OCI-LY7 (cell line): Measurements from ENCODE around the gene DCAF5. TPM values are rescaled to one million over a fixed set of nuclear protein-coding genes. Genes with fewer than 3 reads are reported as not detected.

Experiments
- BruUV-seq: library from RNA; stranded (reverse); fragments of 400-500 nt; replicated peaks from 2 replicates; lab custom pipeline; 2021; lab: Mats Ljungman, UMichigan
- CTCF ChIA-PET: fragments of 300-600 bp; sonication (Branson Sonifier 250); formaldehyde crosslinking; loops from one replicate; lab custom pipeline; 2022; ENCODE audit warnings: antibody characterized with exemption; ENCODE audit not compliant: unreplicated experiment; lab: Charles Lee
- POLR2A ChIA-PET: fragments of 300-600 bp; sonication (Branson Sonifier 250); formaldehyde crosslinking; loops from one replicate; lab custom pipeline; 2022; ENCODE audit warnings: antibody characterized with exemption; lab: Charles Lee
- DNase-seq: peaks from one replicate; pipeline ENCODE4 v3.0.0-alpha.2; 2015; ENCODE audit warnings: low spot score
- H2AFZ ChIP-seq: fragments of 200-600 bp; sonication (generic), shearing (Covaris generic); 2 replicates; pipeline ENCODE4 v1.6.1; 2014; ENCODE audit warnings: mild to moderate bottlenecking, antibody characterized with exemption, low read length, moderate library complexity
- H3K27ac ChIP-seq: fragments of 200-600 bp; sonication (generic); 2 replicates; pipeline ENCODE4 v1.5.1; 2014; ENCODE audit warnings: mixed run types, low read depth, mild to moderate bottlenecking, moderate library complexity, low read length, inconsistent platforms; ENCODE audit not compliant: poor library complexity, severe bottlenecking
- H3K36me3 ChIP-seq: fragments of 200-600 bp; sonication (generic); 2 replicates; pipeline ENCODE4 v1.6.1; 2014; ENCODE audit warnings: mild to moderate bottlenecking, antibody characterized with exemption, low read length, moderate library complexity, mixed read lengths; ENCODE audit not compliant: insufficient read depth
- H3K4me1 ChIP-seq: fragments of 200-600 bp; sonication (generic); 2 replicates; pipeline ENCODE4 v1.5.1; 2014; ENCODE audit warnings: mild to moderate bottlenecking, low read length; ENCODE audit not compliant: insufficient read depth, poor library complexity, severe bottlenecking
- H3K4me2 ChIP-seq: fragments of 200-600 bp; sonication (generic); 2 replicates; pipeline ENCODE4 v1.6.1; 2014; ENCODE audit warnings: mild to moderate bottlenecking, low read length
- H3K4me3 ChIP-seq: fragments of 200-600 bp; sonication (generic); 2 replicates; pipeline ENCODE4 v1.5.1; 2014; ENCODE audit warnings: mild to moderate bottlenecking, low read depth, low read length; ENCODE audit not compliant: poor library complexity, severe bottlenecking
- H3K79me2 ChIP-seq: fragments of 200-600 bp; sonication (generic); 2 replicates; pipeline ENCODE4 v1.6.1; 2016; ENCODE audit warnings: low read depth, mild to moderate bottlenecking, low read length, moderate library complexity, mixed read lengths; ENCODE audit not compliant: insufficient read depth
- H3K9me2 ChIP-seq: fragments of 200-600 bp; sonication (generic); 2 replicates; pipeline ENCODE4 v1.6.1; 2016; ENCODE audit warnings: mild to moderate bottlenecking, low read length, mixed read lengths; ENCODE audit not compliant: insufficient read depth
- H3K9me3 ChIP-seq: fragments of 200-600 bp; sonication (generic); 2 replicates; pipeline ENCODE4 v1.6.1; 2014; ENCODE audit warnings: mild to moderate bottlenecking, mixed run types, low read length, mixed read lengths
- H4K20me1 ChIP-seq: fragments of 200-600 bp; sonication (generic); 2 replicates; pipeline ENCODE4 v1.6.1; 2014; ENCODE audit warnings: mild to moderate bottlenecking, antibody characterized with exemption, low read length, moderate library complexity, mixed read lengths; ENCODE audit not compliant: insufficient read depth
- EZH2phosphoT487 ChIP-seq: fragments of 200-600 bp; sonication (generic); IDR thresholded peaks from 2 replicates; pipeline ENCODE4 v1.6.1; 2018; ENCODE audit warnings: low read depth, borderline replicate concordance, mild to moderate bottlenecking, mixed run types, antibody characterized with exemption, low read length, moderate library complexity, mixed read lengths
- intact Hi-C: fragments of 100-400 bp; cut with micrococcal nuclease; formaldehyde crosslinking; loops from one replicate; pipeline ENCODE4 v1.10.0; 2022; ENCODE audit not compliant: unreplicated experiment
- total RNA-seq, 2 experiments: library from RNA; depleted of rRNA in 1 of 2; stranded (reverse); fragments of >200 nt in 1 of 2; shearing (Covaris generic) in 1 of 2; gene quantifications; 2 replicates each; pipeline ENCODE4 v1.2.3, GENCODE V29; 2014 to 2022
- TF ChIP-seq, protein P1 (sequence below): fragments of 200-600 bp; sonication (generic); conservative IDR thresholded peaks from 2 replicates; pipeline ENCODE4 v1.5.1; 2014; ENCODE audit warnings: mild to moderate bottlenecking, antibody characterized with exemption, low read length, moderate library complexity, mixed read lengths

The DCAF5 gene
- total RNA-seq, 2 experiments from 2014 or later = 23.1 to 46.0 TPM

DNA sequence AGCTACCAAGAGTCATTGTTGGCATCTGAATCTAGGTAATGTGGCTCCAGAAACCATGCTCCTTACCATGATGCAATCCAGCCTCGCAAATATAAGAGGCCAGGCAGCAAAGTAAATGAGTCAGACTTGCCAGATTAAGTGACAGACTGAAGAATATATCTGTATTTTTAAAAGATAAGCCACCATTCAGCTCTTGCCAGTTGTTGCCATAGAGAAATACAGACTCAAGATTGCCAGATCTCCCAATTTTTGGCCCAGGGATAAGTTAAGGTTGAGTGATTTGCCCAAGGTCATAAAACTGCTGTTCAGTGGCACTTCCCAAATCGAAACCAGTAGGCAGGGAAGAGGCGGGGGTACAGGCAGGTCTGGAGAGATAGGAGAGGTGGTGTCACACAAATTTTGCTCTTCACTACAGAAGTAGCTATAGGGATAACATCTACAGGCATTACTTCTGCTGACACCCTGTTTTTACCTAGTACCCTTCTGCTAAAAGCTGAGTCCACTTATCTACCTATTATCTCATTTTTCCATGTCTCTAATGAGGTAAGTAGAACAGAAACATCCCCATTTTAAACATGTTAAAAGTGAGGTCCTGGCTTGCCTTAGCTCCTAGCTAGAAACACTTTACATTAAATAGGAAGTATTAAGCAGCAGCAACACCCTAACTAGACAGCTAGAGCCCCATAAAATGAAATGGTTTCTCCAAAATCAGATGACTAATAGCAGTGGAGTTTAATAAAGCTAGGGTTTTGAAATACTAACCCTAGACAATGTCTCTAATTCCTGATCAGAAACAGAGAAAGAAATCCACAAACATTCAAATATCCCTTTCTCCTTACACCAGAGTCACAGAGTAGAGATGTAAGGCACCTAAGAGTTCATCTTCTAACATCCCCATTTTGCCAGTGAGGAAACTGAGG, 19.5 kb downstream of the DCAF5 start:
- Histone ChIP-seq H3K27ac (no peak overlapping the region), H3K36me3 (peaks cover 13% of the 10 kb centered on the region), H3K9me3 (no peaks in the 10 kb centered on the region), H2AFZ (no peak overlapping the region), H3K4me2 (no peak overlapping the region), H3K79me2 (peaks cover 24% of the 10 kb centered on the region; the same call in 1 of the 2 replicates), H4K20me1 (peaks cover 7% of the 10 kb centered on the region; the same call in 1 of the 2 replicates), H3K4me3 (no peak overlapping the region), H3K4me1 (no peaks in the 10 kb centered on the region), H3K9me2 (no peaks in the 10 kb centered on the region)
- DNase-seq = no peak
- ChIA-PET POLR2A (interaction anchor here (0.5 to 1.4 kb wide), 6 partner anchors 10 to 478 kb away, joined by 3 to 4 read pairs (median 3); partner anchors contain the start of gene SUSD6), CTCF (interaction anchor here (0.6 kb wide), 1 partner anchor 21 kb away, joined by 5 read pairs; no protein-coding TSS in a partner anchor)
- no TSS peak for BruUV-seq
- TF ChIP-seq, protein P1, sequence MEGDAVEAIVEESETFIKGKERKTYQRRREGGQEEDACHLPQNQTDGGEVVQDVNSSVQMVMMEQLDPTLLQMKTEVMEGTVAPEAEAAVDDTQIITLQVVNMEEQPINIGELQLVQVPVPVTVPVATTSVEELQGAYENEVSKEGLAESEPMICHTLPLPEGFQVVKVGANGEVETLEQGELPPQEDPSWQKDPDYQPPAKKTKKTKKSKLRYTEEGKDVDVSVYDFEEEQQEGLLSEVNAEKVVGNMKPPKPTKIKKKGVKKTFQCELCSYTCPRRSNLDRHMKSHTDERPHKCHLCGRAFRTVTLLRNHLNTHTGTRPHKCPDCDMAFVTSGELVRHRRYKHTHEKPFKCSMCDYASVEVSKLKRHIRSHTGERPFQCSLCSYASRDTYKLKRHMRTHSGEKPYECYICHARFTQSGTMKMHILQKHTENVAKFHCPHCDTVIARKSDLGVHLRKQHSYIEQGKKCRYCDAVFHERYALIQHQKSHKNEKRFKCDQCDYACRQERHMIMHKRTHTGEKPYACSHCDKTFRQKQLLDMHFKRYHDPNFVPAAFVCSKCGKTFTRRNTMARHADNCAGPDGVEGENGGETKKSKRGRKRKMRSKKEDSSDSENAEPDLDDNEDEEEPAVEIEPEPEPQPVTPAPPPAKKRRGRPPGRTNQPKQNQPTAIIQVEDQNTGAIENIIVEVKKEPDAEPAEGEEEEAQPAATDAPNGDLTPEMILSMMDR = no peak
- no peak for TF ChIP-seq EZH2phosphoT487
- intact Hi-C loops = no loop called here

DNA sequence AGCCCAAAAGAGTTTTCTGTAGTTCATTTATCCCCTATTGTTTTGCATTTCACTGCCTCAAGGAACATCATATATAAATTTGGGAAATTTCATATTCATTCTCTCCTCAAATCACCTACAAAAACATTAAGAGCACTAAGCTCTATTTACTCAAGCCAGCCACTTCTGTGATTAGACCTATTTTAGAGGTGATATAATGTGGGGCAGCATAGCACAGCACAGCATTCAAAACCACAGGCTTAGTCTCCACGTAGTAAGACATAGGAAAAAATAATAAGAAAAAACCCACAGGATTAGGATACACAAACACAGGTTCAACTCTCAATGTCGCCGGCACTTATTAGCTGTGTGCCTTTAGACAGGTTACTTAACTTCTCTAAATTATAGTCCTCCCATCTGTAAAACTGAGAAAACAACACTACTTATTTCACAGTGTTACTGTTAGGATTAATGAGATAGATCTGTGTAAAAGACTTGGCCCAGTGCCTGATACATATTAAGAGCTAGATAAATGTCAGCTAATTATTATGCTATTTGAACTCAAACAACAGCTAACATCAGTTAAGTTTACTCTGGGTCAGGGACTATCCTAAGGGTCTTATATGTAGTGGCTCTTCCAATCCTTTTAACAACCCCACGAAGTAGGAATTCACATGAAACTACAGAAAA, 20.3 kb downstream of the DCAF5 start:
- Histone ChIP-seq H3K27ac (no peak overlapping the region), H3K79me2 (peaks cover 24% of the 10 kb centered on the region; the same call in 1 of the 2 replicates), H3K9me2 (no peaks in the 10 kb centered on the region), H3K4me2 (no peak overlapping the region), H3K9me3 (no peaks in the 10 kb centered on the region), H3K4me1 (no peaks in the 10 kb centered on the region), H3K4me3 (no peak overlapping the region), H2AFZ (no peak overlapping the region), H4K20me1 (peaks cover 8% of the 10 kb centered on the region; the same call in 1 of the 2 replicates), H3K36me3 (peaks cover 10% of the 10 kb centered on the region; the same call in 1 of the 2 replicates)
- no peak for DNase-seq
- intact Hi-C loops = no loop called here
- ChIA-PET CTCF (interaction anchor here (0.6 kb wide), 1 partner anchor 20 kb away, joined by 5 read pairs; no protein-coding TSS in a partner anchor), POLR2A (interaction anchor here (0.9 to 1.4 kb wide), 5 partner anchors 9 to 60 kb away, joined by 3 to 4 read pairs (median 3); no protein-coding TSS in a partner anchor)
- TF ChIP-seq, protein P1 = no peak
- no peak for TF ChIP-seq EZH2phosphoT487
- BruUV-seq = no TSS peak
